ENCODE results near the gene THSD8.
A peak's percentile ranks its signal among the peaks of the same experiment; 100 is the strongest.

Gene THSD8

DNA sequence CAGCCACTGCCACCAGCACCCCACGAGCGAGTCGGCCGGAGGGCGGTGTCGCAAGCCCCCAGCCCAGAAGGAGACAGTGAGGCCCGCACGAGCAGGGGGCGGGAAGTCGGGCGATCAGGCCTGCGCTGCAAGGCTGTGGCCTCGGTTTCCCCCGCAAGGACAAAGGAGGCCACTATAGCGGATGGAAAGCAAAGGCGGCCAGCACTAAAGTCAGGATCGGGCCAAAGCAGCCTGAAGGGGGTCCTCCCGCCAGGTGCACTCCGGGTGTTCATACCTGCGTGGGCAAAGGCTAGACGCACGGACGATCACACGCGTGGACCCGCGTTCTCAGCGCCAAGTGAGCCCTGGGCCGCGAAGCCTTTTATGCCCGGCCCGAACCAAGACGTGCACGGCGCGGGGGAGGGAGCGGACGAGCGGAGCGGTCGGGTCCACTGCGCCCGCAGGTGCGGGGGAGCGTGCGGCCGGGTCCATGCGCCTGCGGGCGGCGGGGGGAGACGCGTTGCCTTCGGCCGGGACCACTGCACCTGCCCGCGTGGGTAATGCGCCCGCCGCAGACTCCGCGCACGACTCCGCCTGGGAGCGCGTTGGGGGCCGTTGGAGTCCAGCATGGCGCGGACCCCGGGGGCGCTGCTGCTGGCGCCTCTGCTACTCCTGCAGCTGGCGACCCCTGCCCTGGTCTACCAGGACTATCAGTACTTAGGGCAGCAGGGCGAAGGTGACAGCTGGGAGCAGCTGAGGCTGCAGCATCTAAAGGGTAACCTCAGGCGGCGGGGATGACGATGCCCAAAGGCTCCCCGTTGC lies at the start of gene THSD8, which contains the start of gene PRDX2:
THSD8 (plus strand) TSS at position 604 of the 801 bp plus-strand sequence; CDS start at position 607, 3 bp downstream.
PRDX2 (minus strand) TSS at position 335 of the 801 bp plus-strand sequence. CDS start 539 bp downstream, outside the sequence.
- DNase-seq (ENCODE audit: low read depth): peak; percentile 72

DNA sequence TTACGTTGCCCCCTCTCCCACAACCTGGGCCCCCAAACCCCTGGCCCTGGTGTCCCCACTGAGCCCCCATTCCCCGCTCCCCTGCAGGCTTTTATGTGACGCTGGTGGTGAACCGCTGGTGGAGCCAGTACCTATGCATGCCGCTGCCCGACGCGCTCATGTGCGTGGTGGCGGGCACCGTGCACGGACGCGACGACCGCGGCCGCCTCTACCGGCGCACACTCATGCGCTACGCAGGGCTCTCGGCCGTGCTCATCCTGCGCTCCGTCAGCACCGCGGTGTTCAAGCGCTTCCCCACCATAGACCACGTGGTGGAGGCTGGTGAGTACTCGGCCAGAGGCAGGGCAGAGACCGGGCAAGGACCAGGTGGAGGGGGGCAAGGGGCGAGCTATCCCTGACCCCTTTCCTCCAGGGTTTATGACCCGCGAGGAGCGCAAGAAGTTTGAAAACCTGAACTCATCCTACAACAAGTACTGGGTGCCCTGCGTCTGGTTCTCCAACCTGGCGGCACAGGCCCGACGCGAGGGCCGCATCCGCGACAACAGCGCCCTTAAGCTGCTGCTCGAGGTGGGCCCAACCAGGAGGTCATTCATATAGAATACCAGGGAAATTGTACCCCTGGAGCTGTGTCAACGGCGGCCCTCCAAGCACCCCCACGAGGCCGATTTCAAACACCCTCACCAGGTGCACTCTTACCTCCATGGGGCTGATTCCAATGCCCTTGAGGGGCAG lies 47.2 kb upstream of the THSD8 start:
- no peak for DNase-seq (ENCODE audit: low read depth)

GRCh38 chr19:12756150-12756883 lies 45.6 kb upstream of the THSD8 start:
- DNase-seq (ENCODE audit: low read depth): no peak

DNA sequence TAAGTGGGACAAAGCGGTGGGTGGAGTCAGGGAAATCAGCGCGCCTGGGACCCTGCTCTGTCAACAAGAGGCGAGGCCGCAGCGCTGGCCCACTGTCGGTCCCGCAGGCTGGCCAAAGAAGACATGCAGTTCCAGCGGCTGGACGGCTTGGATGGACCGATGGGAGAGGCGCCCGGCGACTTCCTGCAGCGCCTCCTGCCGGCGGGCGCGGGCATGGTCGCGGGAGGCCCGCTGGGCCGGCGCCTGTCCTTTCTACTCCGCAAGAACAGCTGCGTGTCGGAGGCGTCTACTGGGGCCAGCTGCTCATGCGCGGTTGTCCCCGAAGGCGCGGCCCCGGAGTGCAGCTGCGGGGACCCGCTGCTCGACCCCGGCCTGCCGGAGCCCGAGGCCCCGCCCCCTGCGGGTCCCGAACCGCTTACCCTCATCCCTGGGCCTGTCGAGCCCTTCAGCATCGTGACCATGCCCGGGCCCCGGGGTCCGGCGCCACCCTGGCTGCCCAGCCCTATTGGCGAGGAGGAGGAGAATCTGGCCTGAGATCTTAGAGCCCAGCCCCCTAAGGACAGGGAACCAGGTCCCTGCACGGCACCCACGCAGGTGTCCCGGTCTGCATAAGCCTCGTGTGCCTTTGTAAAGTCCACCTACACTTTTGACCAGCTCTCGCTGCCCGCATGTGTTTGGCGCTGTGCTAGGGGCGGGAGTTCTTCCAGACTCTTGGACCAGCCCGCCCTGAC lies 44.2 kb upstream of the THSD8 start:
- DNase-seq (ENCODE audit: low read depth): peak; percentile 77

- DNase-seq (ENCODE audit: low read depth): no peak
These were observed 42.2 kb upstream of the THSD8 start for GRCh38 chr19:12759686-12760085.

GRCh38 chr19:12763100-12763499 lies 38.8 kb upstream of the THSD8 start:
- DNase-seq (ENCODE audit: low read depth): no peak

- no peak for DNase-seq (ENCODE audit: low read depth)
These were observed 37.2 kb upstream of the THSD8 start for GRCh38 chr19:12764698-12765097.

DNA sequence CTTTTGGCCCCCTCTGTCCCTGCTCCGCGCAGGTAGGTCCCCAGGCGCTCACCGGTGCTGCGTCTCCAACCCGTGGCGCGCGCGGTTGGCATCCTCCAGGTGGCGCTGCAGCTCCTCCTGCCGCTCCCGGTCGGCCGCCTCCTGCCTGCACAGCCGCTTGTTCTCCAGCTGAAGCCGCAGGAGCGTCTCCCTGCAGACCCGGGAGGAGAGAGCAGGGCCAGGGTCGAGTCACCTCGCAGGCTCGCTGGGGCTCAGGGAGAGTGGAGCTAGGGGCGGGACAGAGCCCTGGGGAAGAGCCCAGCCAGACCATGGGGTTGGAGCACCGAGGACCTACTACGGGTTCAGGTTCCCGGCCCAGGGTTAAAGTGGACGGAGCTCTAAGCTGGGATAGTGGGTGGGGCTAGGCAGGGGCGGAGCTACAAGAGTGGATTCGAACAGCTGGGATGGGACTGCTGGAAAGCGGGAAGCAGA lies 35.8 kb upstream of the THSD8 start:
- DNase-seq (ENCODE audit: low read depth): peak; percentile 83

GRCh38 chr19:12767150-12767549 lies 34.7 kb upstream of the THSD8 start:
- no peak for DNase-seq (ENCODE audit: low read depth)

- DNase-seq (ENCODE audit: low read depth): no peak
These were observed 34.2 kb upstream of the THSD8 start for GRCh38 chr19:12767666-12768065.

- DNase-seq (ENCODE audit: low read depth): no peak
These were observed 32.2 kb upstream of the THSD8 start for GRCh38 chr19:12769689-12770088.

DNA sequence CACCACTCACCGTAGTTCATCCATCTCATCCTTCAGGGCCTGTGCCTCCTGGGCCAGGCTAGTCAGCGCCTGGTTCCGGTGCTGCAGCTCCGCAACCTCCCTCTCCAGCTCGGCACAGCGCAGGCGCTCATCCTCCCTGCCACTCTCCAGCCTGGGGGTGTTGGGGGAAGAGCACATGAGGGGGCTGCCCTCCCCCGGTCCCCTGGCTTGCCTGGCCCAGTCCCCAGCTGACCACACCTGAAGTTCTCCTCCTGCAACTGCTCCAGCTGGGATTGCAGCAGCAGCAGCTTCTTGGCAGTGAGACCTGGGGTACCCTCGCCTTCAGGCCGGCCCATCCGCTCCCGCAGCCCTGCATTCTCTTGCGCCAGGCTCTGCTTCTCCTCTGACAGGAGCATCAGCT lies 30.9 kb upstream of the THSD8 start:
- DNase-seq (ENCODE audit: low read depth): no peak

GRCh38 chr19:12772323-12772722 lies 29.5 kb upstream of the THSD8 start:
- no peak for DNase-seq (ENCODE audit: low read depth)

- DNase-seq (ENCODE audit: low read depth): no peak
These were observed 28.3 kb upstream of the THSD8 start for GRCh38 chr19:12773571-12773970.

- DNase-seq (ENCODE audit: low read depth): no peak
These were observed 27.0 kb upstream of the THSD8 start, which contains the start of gene HOOK2 for GRCh38 chr19:12774588-12775555. Gene HOOK2 (minus strand): TSS chr19:12775552. CDS start chr19:12775449, 103 bp downstream.

- DNase-seq (ENCODE audit: low read depth): peak; percentile 76
These were observed 24.5 kb upstream of the THSD8 start for GRCh38 chr19:12777217-12778016.

DNA sequence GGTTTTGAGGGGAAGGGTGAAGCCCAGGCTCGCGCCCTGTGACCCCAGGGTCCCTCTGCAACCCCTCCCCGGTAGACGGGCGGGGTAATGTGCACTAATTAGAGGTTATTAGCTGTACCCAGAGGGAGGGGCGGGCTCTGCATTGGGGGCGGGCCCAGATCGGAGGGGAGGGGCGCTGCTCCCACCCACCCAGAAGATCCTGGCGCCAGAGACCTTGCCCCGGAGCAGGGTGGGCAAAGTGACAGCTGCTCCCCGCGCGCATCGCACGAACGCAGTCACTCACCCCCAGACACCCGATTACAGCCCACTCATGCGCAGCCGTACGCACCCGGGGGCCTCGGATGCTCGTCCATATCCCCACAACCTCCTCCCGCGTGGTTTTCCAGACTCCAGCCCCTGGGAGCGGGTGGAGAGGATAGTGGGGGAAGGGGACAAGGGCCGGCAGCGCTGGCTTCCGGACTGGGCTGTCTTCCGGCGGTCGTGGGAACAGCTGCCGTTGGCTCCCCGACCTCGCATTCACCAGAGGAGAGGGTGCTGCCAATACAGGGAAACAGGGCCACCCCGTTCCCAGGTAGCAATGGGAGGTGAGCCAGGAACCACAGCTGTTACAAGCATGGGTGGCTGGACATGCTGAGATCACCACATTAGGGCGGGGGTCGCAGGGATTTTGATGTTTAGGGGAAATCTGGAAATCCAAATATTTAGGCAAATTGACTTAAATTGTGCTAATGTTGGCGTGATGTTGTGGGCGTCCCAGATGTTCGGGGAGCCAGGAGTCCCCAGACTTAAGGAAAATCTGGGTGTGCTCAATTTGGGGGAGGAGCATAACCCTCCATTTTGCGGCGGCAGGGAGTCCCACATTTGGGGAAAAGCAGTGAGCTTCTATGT lies 23.6 kb upstream of the THSD8 start:
- DNase-seq (ENCODE audit: low read depth): peak; percentile 77

DNA sequence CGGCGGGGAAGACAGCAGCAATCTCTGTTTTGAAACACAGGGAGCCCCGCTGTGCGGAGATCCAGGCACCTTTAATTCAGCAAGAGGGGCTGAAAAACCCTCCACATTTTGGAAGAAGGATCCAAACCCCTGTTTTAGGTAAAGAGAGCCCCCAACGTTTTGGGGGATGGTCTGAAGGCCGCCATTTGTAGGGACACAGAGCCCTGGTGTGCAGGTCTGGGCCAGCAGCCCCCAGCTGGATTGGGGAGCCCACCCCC lies 23.0 kb upstream of the THSD8 start:
- no peak for DNase-seq (ENCODE audit: low read depth)

Measured in iris pigment epithelial cell (primary cell).